HFFc6 (cell line): Measurements from ENCODE around the gene BLTP2. TPM values are rescaled to one million over a fixed set of nuclear protein-coding genes. Genes with fewer than 3 reads are reported as not detected.

Experiments
- DNase-seq: peaks from one replicate; pipeline ENCODE4 v3.0.0-alpha.2; 2018
- H3K27ac Mint-ChIP-seq: 2 replicates; pipeline ENCODE4 v1.8.0; 2020; ENCODE audit warnings: mild to moderate bottlenecking, mixed read lengths
- H3K27me3 Mint-ChIP-seq: 2 replicates; pipeline ENCODE4 v1.8.0; 2021; ENCODE audit warnings: mild to moderate bottlenecking, moderate library complexity, mixed read lengths; ENCODE audit not compliant: insufficient read depth
- H3K36me3 Mint-ChIP-seq: 2 replicates; pipeline ENCODE4 v1.8.0; 2021; ENCODE audit warnings: low read depth, mixed read lengths
- H3K4me1 Mint-ChIP-seq: 2 replicates; pipeline ENCODE4 v1.8.0; 2020; ENCODE audit warnings: low read depth, mixed read lengths
- H3K4me3 Mint-ChIP-seq: 2 replicates; pipeline ENCODE4 v1.8.0; 2020; ENCODE audit warnings: mild to moderate bottlenecking, moderate library complexity, mixed read lengths
- H3K9me3 Mint-ChIP-seq: 2 replicates; pipeline ENCODE4 v1.8.0; 2020; ENCODE audit warnings: mild to moderate bottlenecking, mixed read lengths
- total RNA-seq, 6 experiments: library from RNA; stranded (reverse); fragmentation: NEBNext Ultra II Directional; extraction: Animal tissue kit (Norgen Biotek cat#: 25700); gene quantifications; 2 replicates in 1 of 6; 3 replicates in 5 of 6; pipeline ENCODE4 v1.2.3, GENCODE V29; 2021
- TF ChIP-seq, protein P1 (sequence below): fragments of 200-600 bp; sonication (generic); IDR thresholded peaks from 2 replicates; pipeline ENCODE4 v1.5.0; 2021; ENCODE audit warnings: antibody characterized with exemption, mild to moderate bottlenecking

The BLTP2 gene
- total RNA-seq, 6 experiments from 2014 or later: 111 to 158 (median 134) TPM

DNA sequence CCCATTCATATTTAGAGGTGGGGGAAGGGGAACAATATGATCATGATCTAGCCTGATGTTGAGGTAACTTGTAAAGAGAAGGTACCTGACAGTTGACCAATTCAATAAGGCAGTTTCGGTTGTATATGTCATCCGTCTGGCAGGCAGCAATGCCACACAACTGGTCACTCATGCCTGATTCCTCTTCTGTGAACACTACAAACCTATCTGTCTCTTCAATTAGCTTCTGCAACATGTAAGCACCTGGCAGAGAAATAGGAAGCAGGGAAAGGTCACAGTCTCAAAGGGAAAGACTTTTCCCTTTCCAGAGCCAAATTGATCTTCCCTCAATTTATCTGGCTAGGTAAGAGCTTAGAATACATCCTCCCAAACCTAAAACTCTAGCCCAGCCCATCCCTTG lies 20.8 kb downstream of the BLTP2 start:
- peaks cover 48% of the 10 kb centered on the region for H3K36me3 Mint-ChIP-seq
- no peak overlapping the region for H3K27ac Mint-ChIP-seq
- no peaks in the 10 kb centered on the region for H3K9me3 Mint-ChIP-seq
- TF ChIP-seq, protein P1, sequence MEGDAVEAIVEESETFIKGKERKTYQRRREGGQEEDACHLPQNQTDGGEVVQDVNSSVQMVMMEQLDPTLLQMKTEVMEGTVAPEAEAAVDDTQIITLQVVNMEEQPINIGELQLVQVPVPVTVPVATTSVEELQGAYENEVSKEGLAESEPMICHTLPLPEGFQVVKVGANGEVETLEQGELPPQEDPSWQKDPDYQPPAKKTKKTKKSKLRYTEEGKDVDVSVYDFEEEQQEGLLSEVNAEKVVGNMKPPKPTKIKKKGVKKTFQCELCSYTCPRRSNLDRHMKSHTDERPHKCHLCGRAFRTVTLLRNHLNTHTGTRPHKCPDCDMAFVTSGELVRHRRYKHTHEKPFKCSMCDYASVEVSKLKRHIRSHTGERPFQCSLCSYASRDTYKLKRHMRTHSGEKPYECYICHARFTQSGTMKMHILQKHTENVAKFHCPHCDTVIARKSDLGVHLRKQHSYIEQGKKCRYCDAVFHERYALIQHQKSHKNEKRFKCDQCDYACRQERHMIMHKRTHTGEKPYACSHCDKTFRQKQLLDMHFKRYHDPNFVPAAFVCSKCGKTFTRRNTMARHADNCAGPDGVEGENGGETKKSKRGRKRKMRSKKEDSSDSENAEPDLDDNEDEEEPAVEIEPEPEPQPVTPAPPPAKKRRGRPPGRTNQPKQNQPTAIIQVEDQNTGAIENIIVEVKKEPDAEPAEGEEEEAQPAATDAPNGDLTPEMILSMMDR: no peak
- no peaks in the 10 kb centered on the region; the same call in 1 of the 2 replicates for H3K27me3 Mint-ChIP-seq
- H3K4me3 Mint-ChIP-seq: no peak overlapping the region
- no peak for DNase-seq
- no peaks in the 10 kb centered on the region for H3K4me1 Mint-ChIP-seq

DNA sequence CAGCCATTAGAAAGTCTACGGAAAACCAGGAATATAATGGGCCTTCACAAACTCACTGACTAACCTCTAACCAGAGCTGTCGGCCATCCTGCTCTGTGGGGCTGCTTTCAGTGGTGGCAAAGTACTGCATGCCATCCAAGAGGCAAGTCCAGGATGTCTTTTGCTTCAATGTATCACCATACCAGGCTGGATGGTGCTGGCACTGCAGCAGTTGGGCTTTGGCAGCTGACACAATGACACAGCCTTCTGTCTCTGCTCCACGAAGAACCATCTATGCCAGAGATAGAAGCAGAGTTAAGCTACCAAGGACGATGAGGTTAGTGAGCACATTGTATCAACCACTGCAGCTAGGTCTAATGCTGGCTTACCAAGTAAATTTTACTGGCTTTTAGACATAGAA lies 21.3 kb downstream of the BLTP2 start:
- no peak for DNase-seq
- TF ChIP-seq, protein P1: no peak
- H3K36me3 Mint-ChIP-seq: peaks cover 48% of the 10 kb centered on the region
- no peak overlapping the region for H3K4me3 Mint-ChIP-seq
- no peaks in the 10 kb centered on the region; the same call in 1 of the 2 replicates for H3K27me3 Mint-ChIP-seq
- no peaks in the 10 kb centered on the region for H3K4me1 Mint-ChIP-seq
- no peak overlapping the region for H3K27ac Mint-ChIP-seq
- no peaks in the 10 kb centered on the region for H3K9me3 Mint-ChIP-seq

DNA sequence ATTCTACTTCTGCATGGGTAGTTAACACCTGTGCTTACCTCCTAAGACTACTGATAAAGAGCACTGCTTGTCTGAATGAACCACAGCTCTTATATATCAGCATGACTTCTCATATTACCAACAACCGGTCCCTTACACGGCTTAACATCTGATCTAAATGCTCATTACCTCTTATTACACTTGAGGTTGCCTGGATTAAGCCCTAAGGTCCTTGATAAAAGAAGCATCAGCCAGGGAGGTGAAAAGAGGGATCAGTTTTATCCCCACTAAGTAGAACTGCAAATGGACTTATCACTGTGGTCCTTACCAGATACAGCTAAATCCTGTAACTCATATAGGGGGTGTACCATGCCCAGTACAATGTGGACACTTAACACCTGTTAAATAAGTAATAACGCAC lies 22.8 kb downstream of the BLTP2 start:
- Mint-ChIP-seq H3K36me3 (peaks cover 43% of the 10 kb centered on the region), H3K27me3 (no peaks in the 10 kb centered on the region; the same call in 1 of the 2 replicates), H3K4me3 (no peak overlapping the region), H3K27ac (no peak overlapping the region), H3K9me3 (no peaks in the 10 kb centered on the region), H3K4me1 (no peaks in the 10 kb centered on the region)
- DNase-seq: no peak
- TF ChIP-seq, protein P1: no peak

DNA sequence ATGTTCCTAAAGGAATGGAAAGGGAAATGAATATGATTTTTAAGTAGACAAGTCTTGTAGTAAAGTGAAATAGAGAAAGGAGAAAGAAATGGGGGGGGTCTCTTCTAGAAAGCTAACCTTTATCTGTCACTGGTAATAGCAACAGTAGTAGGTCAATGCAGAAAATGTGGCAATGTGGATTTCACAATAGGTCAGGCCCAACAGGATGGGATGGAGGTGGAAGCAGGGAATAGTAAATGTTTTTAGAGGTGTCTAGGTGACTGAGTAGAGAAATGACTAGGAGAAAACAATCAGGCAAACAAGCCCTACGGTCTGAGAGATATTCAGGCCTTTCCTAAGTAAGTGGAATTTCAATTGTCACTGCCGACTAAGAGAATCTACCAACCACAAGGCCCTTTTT lies 24.9 kb downstream of the BLTP2 start:
- Mint-ChIP-seq H3K36me3 (peaks cover 50% of the 10 kb centered on the region), H3K4me3 (no peak overlapping the region), H3K27me3 (no peaks in the 10 kb centered on the region; the same call in 1 of the 2 replicates), H3K4me1 (no peaks in the 10 kb centered on the region), H3K27ac (no peak overlapping the region), H3K9me3 (no peaks in the 10 kb centered on the region)
- TF ChIP-seq, protein P1: no peak
- DNase-seq: no peak

DNA sequence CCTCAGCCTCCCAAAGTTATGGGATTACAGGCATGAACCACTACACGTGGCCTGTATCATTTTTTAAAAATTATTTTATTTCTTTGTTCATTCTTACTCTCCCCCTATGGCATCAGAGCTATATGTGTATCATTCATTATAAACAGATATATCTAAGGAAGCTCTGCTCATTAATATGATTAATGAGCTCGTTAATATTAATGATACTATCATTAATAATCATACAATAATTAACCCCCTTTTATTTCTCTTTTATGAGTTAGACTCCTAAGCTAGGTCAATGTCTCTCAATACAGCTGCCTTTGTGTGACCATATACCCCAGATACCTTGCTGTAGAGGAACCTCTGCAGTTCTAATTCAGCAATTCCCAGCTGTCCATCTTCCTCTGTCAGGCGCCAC lies 26.5 kb downstream of the BLTP2 start:
- Mint-ChIP-seq H3K4me1 (no peaks in the 10 kb centered on the region; the same call in 1 of the 2 replicates), H3K27me3 (peaks cover 4% of the 10 kb centered on the region), H3K27ac (no peak overlapping the region), H3K9me3 (no peaks in the 10 kb centered on the region), H3K4me3 (no peak overlapping the region), H3K36me3 (peaks cover 62% of the 10 kb centered on the region)
- no peak for DNase-seq
- TF ChIP-seq, protein P1: no peak

DNA sequence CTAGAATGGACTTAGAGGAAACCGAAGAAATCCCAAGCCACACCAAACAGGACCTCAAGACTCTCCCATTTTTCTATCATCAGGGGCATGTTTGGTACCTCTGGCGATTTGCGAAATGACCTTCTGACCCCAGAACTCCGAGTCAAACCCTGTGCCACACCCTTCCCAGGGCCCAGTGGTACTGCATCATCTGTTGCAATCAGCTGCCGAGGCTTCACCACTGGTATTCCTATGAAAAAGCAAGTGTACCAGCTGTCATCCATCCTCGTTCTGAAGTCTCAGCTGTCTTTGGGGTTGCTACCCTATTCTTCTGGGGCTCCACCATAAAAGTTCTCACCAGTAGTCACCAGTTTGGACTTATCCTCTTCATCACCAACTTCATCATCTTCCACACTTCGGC lies 28.7 kb downstream of the BLTP2 start:
- peaks cover 5% of the 10 kb centered on the region for H3K27me3 Mint-ChIP-seq
- H3K9me3 Mint-ChIP-seq: no peaks in the 10 kb centered on the region
- no peak for DNase-seq
- no peak overlapping the region for H3K4me3 Mint-ChIP-seq
- no peak overlapping the region for H3K27ac Mint-ChIP-seq
- no peaks in the 10 kb centered on the region; the same call in 1 of the 2 replicates for H3K4me1 Mint-ChIP-seq
- TF ChIP-seq, protein P1: no peak
- peaks cover 50% of the 10 kb centered on the region for H3K36me3 Mint-ChIP-seq
